ENCODE data around the gene VPS25.
"Not testable (repeated sequence)": the region's sequence is repeated elsewhere in the genome, so short reads cannot be mapped to it uniquely, and the experiment has no call there.

The VPS25 gene

GRCh38 chr17:42768006-42768405 lies 5.2 kb upstream of the VPS25 start:
- not testable (repeated sequence) for DNase-seq (ENCODE audit: low spot score)

DNA sequence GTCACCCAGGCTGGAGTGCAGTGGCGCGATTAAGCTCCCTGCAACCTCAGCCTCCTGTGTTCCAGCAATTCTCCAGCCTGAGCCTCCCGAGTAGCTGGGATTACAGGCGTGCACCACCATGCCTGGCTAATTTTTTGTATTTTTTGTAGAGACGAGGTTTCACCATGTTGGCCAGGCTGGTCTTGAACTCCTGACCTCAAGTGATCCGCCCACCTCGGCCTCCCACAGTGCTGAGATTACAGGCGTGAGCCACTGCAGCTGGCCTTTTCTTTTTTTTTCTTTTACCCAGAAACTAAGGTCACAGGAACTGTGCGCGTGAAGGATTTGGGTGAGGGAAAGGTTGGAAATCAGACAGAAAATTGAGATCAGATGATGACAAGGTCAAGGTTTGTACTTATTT lies 3.3 kb upstream of the VPS25 start:
- DNase-seq (ENCODE audit: low spot score), result not testable (repeated sequence)

DNA sequence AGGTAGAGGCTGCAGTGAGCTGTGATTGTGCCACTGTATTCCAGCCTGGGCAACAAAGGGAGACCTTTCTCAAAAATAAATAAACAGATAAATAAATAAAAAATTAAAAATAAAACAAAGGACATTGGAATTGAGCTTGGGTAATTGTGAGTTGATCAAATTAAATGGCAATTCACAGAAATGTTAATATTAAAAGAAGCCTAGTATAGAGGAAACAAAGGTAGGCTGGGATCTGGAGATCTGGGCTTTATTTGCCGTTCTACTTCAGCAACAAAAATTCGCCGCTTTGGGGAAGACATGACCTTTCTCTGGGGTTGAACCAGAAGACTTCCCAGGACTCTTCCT lies 332 bp upstream of the VPS25 start:
- DNase-seq (ENCODE audit: low spot score), result no peak

DNA sequence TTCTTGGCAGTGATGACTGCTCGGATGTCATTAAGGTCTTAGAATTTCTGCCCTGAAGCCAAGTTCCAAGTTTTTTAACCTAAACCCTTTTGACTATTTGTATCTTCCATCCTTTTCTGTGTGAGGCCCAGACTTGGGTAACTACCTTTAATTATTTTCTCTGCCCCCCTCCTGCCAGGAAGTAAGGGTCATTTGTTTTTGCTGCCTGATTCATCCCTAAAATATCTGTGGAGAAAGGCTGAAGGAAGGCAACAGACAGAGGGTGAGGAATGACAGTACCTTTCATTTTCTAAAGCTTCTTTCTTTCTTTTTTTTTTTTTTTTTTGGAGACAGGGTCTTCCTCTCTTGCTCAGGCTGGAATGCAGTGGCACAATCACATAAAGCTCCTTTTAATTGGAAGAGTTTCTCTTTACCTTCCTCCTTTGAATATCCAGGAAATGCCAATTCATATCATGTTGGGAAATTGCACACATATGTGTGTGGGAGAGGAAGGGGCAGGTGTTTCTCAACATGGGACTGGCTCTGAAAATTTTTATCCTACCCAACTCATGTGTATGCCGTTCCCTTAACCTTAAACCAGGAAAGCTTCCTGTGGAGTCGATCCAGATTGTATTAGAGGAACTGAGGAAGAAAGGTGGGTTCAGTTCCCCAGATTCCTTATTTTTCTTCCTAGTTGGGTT lies 957 bp downstream of the VPS25 start:
- no peak for DNase-seq (ENCODE audit: low spot score)

DNA sequence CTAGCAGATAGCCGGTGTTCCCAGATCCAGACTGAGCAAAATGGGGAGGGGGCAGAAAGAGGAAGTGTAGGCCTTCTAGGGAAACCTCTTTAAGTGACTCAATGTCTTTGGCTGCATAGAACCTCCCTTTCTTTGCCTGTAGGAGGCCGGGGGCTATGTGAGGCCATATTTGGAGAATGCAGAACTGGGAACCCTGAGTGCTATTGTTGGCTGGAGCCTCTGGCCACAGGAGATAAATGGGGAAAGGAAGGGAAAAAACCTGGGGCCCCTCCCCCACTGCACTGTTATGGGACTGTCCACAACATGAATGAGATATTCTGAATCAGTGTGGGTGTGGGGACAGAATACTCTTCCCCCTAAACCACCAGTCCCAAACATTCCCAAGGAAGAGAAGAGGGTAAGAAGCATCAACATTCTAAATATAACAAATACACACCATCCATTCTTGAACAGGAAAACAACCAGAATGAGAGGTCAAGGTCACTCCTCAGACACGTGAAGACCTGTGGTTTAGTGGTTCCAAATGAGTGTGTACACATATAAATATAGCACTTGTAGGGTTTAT lies 2.4 kb downstream of the VPS25 start:
- no peak for DNase-seq (ENCODE audit: low spot score)

- no peak for DNase-seq (ENCODE audit: low spot score)
Observed at GRCh38 chr17:42778570-42778969, 5.3 kb downstream of the VPS25 start.

DNA sequence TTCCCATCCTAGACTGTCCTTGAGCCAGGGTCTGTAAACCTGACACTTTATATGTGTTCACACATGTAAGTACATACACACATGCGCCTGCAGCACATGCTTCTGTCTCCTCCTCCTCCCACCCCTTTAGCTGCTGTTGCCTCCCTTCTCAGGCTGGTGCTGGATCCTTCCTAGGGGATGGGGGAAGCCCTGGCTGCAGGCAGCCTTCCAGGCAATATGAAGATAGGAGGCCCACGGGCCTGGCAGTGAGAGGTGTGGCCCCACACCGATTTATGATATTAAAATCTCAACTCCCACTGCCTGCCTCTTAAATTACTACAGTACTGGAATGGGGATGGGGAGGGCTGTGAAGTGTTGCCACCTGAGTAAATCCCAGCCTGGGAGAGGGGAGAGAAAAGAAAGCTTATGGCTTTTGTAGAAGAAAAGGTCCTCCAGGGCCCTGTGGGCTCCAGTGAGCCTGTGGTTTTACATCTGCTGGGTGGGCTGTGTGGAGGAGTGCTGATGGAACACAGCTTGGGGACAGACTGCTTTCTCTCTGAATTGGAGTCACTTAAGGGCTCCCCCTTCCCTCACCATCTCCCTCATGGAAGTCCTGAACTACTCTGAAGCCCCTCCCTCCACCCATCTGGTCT lies 6.2 kb downstream of the VPS25 start:
- no peak for DNase-seq (ENCODE audit: low spot score)

GRCh38 chr17:42779936-42780850 lies 6.9 kb downstream of the VPS25 start, which contains the start of gene WNK4:
WNK4 (plus strand) TSS chr17:42780610; CDS start chr17:42780699, 89 bp downstream.
- no peak for DNase-seq (ENCODE audit: low spot score)

DNA sequence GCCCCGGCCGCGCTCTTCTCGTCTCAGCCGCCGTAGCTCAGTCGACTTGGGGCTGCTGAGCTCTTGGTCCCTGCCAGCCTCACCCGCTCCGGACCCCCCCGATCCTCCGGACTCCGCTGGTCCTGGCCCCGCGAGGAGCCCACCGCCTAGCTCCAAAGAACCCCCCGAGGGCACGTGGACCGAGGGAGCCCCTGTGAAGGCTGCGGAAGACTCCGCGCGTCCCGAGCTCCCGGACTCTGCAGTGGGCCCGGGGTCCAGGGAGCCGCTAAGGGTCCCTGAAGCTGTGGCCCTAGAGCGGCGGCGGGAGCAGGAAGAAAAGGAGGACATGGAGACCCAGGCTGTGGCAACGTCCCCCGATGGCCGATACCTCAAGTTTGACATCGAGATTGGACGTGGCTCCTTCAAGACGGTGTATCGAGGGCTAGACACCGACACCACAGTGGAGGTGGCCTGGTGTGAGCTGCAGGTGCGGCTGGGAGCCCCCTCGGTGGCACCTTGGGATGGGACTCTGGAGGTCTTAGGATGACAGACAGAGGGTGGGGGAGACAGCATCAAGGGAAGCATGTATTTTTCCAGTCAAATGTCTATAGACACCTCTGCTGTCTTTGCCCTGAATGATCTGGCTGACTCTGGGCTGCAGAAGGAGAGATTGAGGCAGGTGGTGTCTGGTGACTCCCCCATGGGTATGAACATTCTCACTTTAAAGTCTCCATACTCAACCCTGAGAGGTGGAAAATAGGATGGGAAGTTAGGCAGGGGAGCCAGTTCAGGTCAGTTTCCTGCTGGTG lies 7.8 kb downstream of the VPS25 start:
- no peak for DNase-seq (ENCODE audit: low spot score)

GRCh38 chr17:42781639-42782165 lies 8.5 kb downstream of the VPS25 start:
- no peak for DNase-seq (ENCODE audit: low spot score)

GRCh38 chr17:42782166-42783061 lies 9.2 kb downstream of the VPS25 start:
- no peak for DNase-seq (ENCODE audit: low spot score)

GRCh38 chr17:42783062-42783790 lies 10.0 kb downstream of the VPS25 start:
- DNase-seq (ENCODE audit: low spot score), result no peak

- DNase-seq (ENCODE audit: low spot score), result no peak
Observed at GRCh38 chr17:42783791-42784138, 10.5 kb downstream of the VPS25 start.

DNA sequence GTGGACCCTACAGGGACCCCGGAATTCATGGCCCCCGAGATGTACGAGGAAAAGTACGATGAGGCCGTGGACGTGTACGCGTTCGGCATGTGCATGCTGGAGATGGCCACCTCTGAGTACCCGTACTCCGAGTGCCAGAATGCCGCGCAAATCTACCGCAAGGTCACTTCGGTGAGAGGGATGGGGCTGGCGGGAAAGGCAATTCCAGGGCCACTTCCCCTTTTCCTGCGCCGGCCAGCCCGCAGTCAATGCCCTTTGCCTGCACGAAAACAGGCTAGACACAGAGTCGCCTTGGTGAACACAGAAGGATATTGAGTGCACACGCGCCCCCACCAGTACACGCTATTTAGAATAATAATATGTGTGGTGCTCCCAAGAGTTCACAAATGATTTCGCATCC lies 11.2 kb downstream of the VPS25 start:
- no peak for DNase-seq (ENCODE audit: low spot score)

- DNase-seq (ENCODE audit: low spot score), result no peak
Observed at GRCh38 chr17:42784811-42785592, 11.8 kb downstream of the VPS25 start.

DNA sequence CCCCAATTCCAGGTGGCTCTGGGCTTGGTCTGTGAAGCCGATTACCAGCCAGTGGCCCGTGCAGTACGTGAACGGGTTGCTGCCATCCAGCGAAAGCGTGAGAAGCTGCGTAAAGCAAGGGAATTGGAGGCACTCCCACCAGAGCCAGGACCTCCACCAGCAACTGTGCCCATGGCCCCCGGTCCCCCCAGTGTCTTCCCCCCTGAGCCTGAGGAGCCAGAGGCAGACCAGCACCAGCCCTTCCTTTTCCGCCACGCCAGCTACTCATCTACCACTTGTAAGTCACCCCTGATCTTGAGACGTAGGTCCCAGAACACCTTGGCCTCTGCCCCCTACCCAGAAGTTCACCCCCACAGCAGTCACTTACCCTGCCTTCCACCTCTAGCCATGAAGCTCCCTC lies 14.0 kb downstream of the VPS25 start:
- DNase-seq (ENCODE audit: low spot score), result no peak

DNA sequence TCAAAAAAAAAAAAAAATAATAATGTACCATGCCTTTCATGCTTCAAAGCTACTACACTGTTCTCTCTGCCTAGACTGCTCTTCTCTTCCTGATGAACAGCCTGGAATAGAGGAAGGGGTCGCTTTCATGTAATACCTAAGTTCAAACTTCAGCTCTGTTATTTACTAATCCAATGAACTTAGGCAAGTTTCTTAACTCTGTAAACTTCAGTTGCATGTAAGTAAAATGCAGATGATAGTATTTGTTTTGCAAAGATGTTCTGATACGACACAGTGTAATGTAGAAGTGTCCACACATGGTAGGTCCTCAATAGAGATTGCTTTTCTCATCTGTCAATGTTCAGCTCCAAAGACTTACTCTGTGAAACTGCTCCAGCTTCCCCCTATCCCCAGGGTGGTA lies 18.7 kb downstream of the VPS25 start:
- no peak for DNase-seq (ENCODE audit: low spot score)

DNA sequence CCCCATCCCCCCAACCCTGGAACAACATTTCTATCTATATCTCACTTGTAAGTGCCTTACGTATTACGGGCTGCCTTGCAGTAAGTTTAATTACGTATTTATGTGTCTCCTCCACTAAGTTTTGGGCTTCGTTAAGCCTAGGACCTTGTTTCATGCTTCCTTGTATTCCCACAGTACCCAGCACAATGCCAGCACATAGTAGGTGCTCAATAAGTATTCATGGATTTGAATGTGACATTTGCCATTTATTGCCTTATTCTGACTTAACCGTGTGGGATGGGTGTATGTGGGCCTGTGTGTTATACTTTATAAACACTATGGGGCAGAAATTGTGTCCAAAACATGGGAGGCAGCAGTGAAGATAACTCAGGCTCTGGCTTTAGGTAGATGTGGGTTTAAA lies 19.3 kb downstream of the VPS25 start:
- DNase-seq (ENCODE audit: low spot score), result no peak

DNA sequence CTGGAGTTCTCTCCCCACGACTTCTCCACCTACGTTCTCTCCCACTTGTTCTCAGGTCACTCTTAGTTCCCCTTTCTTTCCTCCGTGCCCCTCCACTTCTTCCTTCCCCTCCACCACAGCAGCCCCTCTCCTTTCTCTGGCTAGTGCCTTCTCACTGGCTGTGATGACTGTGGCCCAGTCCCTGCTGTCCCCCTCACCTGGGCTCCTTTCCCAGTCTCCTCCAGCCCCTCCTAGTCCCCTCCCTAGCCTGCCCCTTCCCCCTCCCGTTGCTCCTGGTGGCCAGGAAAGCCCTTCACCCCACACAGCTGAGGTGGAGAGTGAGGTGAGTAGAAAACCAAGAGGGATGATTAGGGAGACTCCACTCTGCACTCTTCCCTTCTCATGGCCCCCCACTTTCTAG lies 21.8 kb downstream of the VPS25 start:
- DNase-seq (ENCODE audit: low spot score), result no peak

Data from CD4-positive, alpha-beta T cell treated with Interleukin-6 at 100 ng/mL for 8 hours (primary cell).